Cardiac muscle cell (in vitro differentiated cells and primary cell): ENCODE data around the gene NELL2. TPM values are rescaled to one million over a fixed set of nuclear protein-coding genes. Genes with fewer than 3 reads are reported as not detected.

Experiments
- DNase-seq, 2 donors: peaks; one replicate each; pipeline versions ENCODE4 v3.0.0 to v3.0.0-alpha.2; 2010 to 2017; ENCODE audit warnings: low read depth in 1 of 2, low spot score in 1 of 2
- H3K27ac ChIP-seq: fragments of 200-600 bp; sonication (generic); 2 replicates; pipeline ENCODE4 v1.5.1; 2016
- H3K27me3 ChIP-seq: fragments of 200-600 bp; sonication (generic); 2 replicates; pipeline ENCODE4 v1.6.0; 2016; ENCODE audit warnings: control low read depth
- H3K36me3 ChIP-seq: fragments of 200-600 bp; sonication (generic); 2 replicates; pipeline ENCODE4 v1.5.1; 2016; ENCODE audit warnings: control low read depth
- H3K4me1 ChIP-seq: fragments of 200-600 bp; sonication (generic); 2 replicates; pipeline ENCODE4 v1.8.1; 2017; ENCODE audit warnings: low read depth, mild to moderate bottlenecking, mixed run types
- H3K4me3 ChIP-seq: fragments of 200-600 bp; sonication (generic); 2 replicates; pipeline ENCODE4 v1.5.1; 2016; ENCODE audit warnings: mild to moderate bottlenecking
- H3K9me3 ChIP-seq: fragments of 200-600 bp; sonication (generic); 2 replicates; pipeline ENCODE4 v1.5.1; 2017; ENCODE audit warnings: low read depth, mild to moderate bottlenecking, control low read depth
- polyA plus RNA-seq: library from polyadenylated mRNA; unstranded; fragments of >200 nt; fragmentation: Nextera tagmentation; extraction: Ambion mirVana; gene quantifications from 2 replicates; pipeline ENCODE4 v1.2.1, GENCODE V29; 2016
- total RNA-seq: library from RNA; depleted of rRNA; stranded (reverse); fragments of >200 nt; gene quantifications from 2 replicates; pipeline ENCODE4 v1.2.3, GENCODE V29; 2016
- TF ChIP-seq, protein P1 (sequence below): IDR thresholded peaks from 2 replicates; pipeline ENCODE4 v1.5.1; 2012; ENCODE audit warnings: low read depth, mild to moderate bottlenecking, low read length

NELL2 gene
- total and polyA plus RNA-seq, 2 experiments from 2014 or later, result 1.6 to 3.3 TPM

GRCh38 chr12:44771485-44772021 is 104.6 kb downstream of the NELL2 start:
- TF ChIP-seq, protein P1, sequence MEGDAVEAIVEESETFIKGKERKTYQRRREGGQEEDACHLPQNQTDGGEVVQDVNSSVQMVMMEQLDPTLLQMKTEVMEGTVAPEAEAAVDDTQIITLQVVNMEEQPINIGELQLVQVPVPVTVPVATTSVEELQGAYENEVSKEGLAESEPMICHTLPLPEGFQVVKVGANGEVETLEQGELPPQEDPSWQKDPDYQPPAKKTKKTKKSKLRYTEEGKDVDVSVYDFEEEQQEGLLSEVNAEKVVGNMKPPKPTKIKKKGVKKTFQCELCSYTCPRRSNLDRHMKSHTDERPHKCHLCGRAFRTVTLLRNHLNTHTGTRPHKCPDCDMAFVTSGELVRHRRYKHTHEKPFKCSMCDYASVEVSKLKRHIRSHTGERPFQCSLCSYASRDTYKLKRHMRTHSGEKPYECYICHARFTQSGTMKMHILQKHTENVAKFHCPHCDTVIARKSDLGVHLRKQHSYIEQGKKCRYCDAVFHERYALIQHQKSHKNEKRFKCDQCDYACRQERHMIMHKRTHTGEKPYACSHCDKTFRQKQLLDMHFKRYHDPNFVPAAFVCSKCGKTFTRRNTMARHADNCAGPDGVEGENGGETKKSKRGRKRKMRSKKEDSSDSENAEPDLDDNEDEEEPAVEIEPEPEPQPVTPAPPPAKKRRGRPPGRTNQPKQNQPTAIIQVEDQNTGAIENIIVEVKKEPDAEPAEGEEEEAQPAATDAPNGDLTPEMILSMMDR, result no peak

GRCh38 chr12:44765796-44766195 is 110.3 kb downstream of the NELL2 start:
- Histone ChIP-seq H3K9me3 (no peaks in the 10 kb centered on the region), H3K4me3 (no peak overlapping the region), H3K4me1 (no peaks in the 10 kb centered on the region), H3K27ac (no peak overlapping the region), H3K36me3 (no peaks in the 10 kb centered on the region), H3K27me3 (no peaks in the 10 kb centered on the region)
- TF ChIP-seq, protein P1, result no peak
- no peak for DNase-seq

More at GRCh38 chr12:44771485-44772021, 104.6 kb downstream of the NELL2 start:
- DNase-seq, result no peak
- no peak overlapping the region for H3K4me3 ChIP-seq
- H3K9me3 ChIP-seq, result no peaks in the 10 kb centered on the region
- H3K27ac ChIP-seq, result no peak overlapping the region
- no peaks in the 10 kb centered on the region for H3K4me1 ChIP-seq
- no peaks in the 10 kb centered on the region for H3K36me3 ChIP-seq
- H3K27me3 ChIP-seq, result no peaks in the 10 kb centered on the region

DNA sequence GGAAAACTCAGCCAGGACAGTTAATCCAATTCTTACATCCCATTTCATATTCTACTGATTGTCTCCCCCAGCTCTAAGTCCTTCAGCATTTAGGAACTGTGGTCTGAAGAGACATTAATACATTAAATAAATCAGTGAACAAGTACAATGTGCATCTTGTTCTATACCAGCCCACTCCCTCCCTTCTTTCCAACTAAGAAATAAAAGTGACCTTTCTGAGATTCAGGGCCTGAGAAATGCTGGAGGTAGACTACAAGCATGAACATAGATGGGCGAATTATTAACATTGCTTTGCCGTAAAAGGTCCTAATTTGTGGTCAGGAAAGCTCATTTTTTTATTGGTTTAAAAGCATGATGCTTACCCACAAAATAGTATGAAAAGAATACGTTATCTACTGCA is 113.1 kb downstream of the NELL2 start:
- Histone ChIP-seq H3K9me3 (no peaks in the 10 kb centered on the region), H3K4me1 (no peaks in the 10 kb centered on the region), H3K27me3 (no peaks in the 10 kb centered on the region), H3K4me3 (no peak overlapping the region), H3K27ac (no peak overlapping the region), H3K36me3 (no peaks in the 10 kb centered on the region)
- TF ChIP-seq, protein P1, result no peak
- no peak for DNase-seq

DNA sequence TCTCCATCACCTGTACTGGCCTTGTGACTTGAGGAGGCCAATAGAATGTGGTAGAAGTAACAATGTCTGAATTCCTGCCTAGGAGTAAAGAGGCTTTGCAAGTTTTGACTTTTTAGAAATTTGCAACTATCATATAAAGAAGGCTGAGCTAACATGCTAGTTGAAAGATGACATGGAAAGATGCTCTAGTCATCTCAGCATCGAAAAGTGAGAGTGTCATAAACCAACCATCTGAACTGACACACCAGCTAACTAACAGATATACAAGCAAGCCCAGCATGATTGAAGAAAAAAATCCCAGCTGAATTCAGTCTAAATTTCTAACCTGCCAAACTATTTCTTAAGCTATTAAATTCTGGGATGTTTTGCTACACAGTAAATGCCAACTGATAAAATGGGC is 116.8 kb downstream of the NELL2 start:
- no peaks in the 10 kb centered on the region for H3K9me3 ChIP-seq
- no peak overlapping the region for H3K4me3 ChIP-seq
- TF ChIP-seq, protein P1, result no peak
- no peak for DNase-seq
- H3K27me3 ChIP-seq, result no peaks in the 10 kb centered on the region
- H3K4me1 ChIP-seq, result no peaks in the 10 kb centered on the region
- H3K36me3 ChIP-seq, result no peaks in the 10 kb centered on the region
- no peak overlapping the region for H3K27ac ChIP-seq

GRCh38 chr12:44750468-44750867 is 125.6 kb downstream of the NELL2 start:
- H3K36me3 ChIP-seq, result no peaks in the 10 kb centered on the region
- H3K27ac ChIP-seq, result no peak overlapping the region
- H3K4me1 ChIP-seq, result no peaks in the 10 kb centered on the region
- DNase-seq, result no peak
- no peaks in the 10 kb centered on the region for H3K9me3 ChIP-seq
- no peaks in the 10 kb centered on the region for H3K27me3 ChIP-seq
- H3K4me3 ChIP-seq, result no peak overlapping the region
- TF ChIP-seq, protein P1, result no peak
